Body of pancreas (tissue), 4 donors: Measurements from ENCODE around the gene LRWD1. TPM values are rescaled to one million over a fixed set of nuclear protein-coding genes. Genes with fewer than 3 reads are reported as not detected.
"Not testable (repeated sequence)": the region's sequence is repeated elsewhere in the genome, so short reads cannot be mapped to it uniquely, and the experiment has no call there.

ENCODE experiments used
- ATAC-seq: fragments of 150-250 bp; one replicate; pipeline ENCODE4 v1.9.1; 2016
- DNase-seq, 4 donors: peaks; one replicate each; pipeline ENCODE4 v3.0.0-alpha.2; 2019
- H3K27ac ChIP-seq, 4 donors: fragments of 200-600 bp; sonication (generic); 1 replicate in 3 of 4; 2 replicates in 1 of 4; pipeline versions ENCODE4 v1.5.1 to v1.6.1; 2016 to 2019; ENCODE audit warnings: mild to moderate bottlenecking in 1 of 4, mixed read lengths in 1 of 4, moderate library complexity in 1 of 4
- H3K27me3 ChIP-seq, 2 donors: fragments of 200-600 bp; sonication (generic); one replicate each; pipeline ENCODE4 v1.6.0; 2016; ENCODE audit warnings: mild to moderate bottlenecking in 1 of 2
- H3K36me3 ChIP-seq, 2 donors: fragments of 200-600 bp; sonication (generic); replicated peaks in 1 of 2; 2 replicates each; pipeline ENCODE4 v1.5.1; 2016; ENCODE audit warnings: low read depth in 2 of 2; ENCODE audit not compliant: insufficient read depth in 1 of 2
- H3K4me1 ChIP-seq: fragments of 200-600 bp; sonication (generic); one replicate; pipeline ENCODE4 v1.6.0; 2016
- H3K4me3 ChIP-seq, 2 donors: fragments of 200-600 bp; sonication (generic); 1 replicate in 1 of 2; 2 replicates in 1 of 2; pipeline ENCODE4 v1.5.1; 2016 to 2019
- H3K9me3 ChIP-seq, 3 donors: fragments of 200-600 bp; sonication (generic); 1 replicate in 2 of 3; 2 replicates in 1 of 3; pipeline ENCODE4 v1.5.1; 2016
- WGBS, 2 donors: methylation state at CpG; one replicate each; pipeline ENCODE4 v1.1.5; 2017; 5-methylcytosine and 5-hydroxymethylcytosine counted together
- intact Hi-C: fragments of 100-400 bp; cut with DNase I; formaldehyde crosslinking; loops from one replicate; pipeline ENCODE4 v1.15.1; 2023
- total RNA-seq, 2 donors: library from RNA; depleted of rRNA; stranded (reverse); fragments of >200 nt; gene quantifications; one replicate each; pipeline ENCODE4 v1.1.0, GENCODE V29; 2016

LRWD1 gene
- total RNA-seq, 2 donors from 2014 or later = 13.7 to 27.4 TPM

DNA sequence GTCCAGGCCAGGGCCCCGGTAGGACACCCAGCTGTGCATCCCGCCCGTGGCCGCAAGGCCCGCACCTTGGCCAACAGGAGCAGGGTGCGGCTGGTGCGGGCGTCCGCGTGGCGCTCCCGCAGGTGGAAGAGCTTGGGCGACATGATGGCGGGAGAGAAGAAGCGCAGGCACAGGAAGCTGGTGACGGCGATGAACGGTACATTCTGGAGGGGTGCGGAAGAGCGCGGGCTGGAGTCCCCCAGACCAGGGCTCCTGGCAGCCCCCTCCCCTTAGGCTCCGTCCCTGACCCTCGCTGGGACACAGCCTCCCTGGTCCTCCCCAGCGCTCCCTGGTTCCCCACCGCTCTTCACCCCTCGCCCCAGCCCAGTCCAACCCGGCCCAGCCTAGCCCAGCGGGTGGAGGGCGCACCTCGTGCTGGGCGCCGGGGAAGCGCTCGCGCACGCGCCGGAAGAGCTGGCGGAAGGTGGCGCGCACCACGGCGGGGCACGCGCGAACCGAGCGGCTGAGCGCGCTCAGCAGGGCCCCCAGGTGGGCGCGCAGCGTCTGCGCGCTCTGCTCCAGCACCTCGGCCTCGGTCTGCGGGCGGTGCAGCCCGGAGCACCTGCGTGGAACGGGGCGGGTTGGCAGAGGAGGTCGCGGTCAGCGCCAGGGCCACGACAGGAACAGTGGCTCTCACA is 29.8 kb downstream of the LRWD1 start:
- H3K27me3 ChIP-seq, H3K4me1 ChIP-seq, H3K27ac ChIP-seq, H3K36me3 ChIP-seq, H3K4me3 ChIP-seq, intact Hi-C loops, H3K9me3 ChIP-seq, DNase-seq: not testable (repeated sequence)
- WGBS, 2 donors = no CpG with 5 or more reads among the region's 67 CpGs
- ATAC-seq = peak; percentile 18

DNA sequence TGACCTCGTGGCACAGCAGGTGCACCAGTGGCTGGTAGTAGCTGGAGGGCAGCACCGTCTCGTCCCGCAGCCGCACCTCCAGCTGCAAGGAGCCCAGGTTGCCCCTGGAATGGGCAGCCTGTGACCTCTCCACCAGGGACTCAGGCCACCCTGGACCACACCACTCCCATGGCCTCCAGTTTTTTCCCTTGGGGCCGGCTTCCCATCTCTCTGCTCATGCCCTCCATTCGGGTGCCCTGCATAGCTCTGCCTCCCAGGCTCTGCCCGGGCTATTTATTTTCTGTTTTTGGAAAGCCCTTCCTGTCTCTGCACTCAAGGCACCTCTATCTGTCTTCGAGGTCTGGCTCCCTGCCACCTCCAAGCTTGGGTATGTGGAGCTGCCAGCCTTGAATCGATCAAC is 32.1 kb downstream of the LRWD1 start:
- H3K36me3 ChIP-seq, ATAC-seq, DNase-seq, H3K4me1 ChIP-seq, H3K4me3 ChIP-seq, H3K27me3 ChIP-seq, H3K9me3 ChIP-seq, H3K27ac ChIP-seq, intact Hi-C loops: not testable (repeated sequence)
- no CpG with 5 or more reads among the region's 10 CpGs for WGBS, 2 donors

DNA sequence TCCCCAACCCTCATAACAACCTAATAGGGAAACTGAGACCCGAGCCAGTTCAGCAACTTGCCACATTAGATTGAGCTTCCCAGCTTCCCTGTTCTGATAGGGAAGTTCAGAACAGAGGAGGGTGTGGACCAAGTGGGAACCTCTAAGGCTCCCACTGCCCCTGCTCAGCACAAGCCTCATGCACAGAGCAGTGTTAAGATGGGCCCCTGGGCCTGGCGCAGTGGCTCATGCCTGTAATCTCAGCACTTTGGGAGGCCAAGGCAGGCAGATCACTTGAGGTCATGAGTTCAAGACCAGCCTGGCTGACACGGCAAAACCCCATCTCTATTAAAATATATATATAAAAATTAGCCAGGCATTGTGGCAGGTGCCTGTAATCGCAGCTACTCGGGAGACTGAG is 32.5 kb downstream of the LRWD1 start:
- H3K27ac ChIP-seq, H3K4me3 ChIP-seq, H3K36me3 ChIP-seq, H3K27me3 ChIP-seq, H3K9me3 ChIP-seq, DNase-seq, intact Hi-C loops, ATAC-seq, H3K4me1 ChIP-seq: not testable (repeated sequence)
- 100% methylated on average over 1 of the region's 5 CpGs; no CpG with 5 or more reads in 1 of the 2 donors for WGBS, 2 donors

DNA sequence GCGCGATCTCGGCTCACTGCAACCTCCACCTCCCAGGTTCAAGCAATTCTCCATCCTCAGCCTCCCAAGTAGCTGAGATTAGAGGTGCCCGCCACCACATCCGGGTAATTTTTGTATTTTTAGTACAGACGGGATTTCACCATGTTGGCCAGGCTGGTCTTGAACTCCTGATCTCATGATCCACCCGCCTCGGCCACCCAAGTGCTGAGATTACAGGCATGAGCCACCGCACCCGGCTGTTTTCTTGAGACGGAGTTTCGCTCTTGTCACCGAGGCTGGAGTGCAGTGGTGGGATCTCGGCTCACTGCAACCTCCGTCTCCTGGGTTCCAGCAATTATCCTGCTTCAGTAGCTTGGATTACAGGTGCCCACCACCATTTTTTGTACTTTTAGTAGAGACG is 33.5 kb downstream of the LRWD1 start:
- H3K4me1 ChIP-seq, H3K27me3 ChIP-seq, ATAC-seq, H3K4me3 ChIP-seq, intact Hi-C loops, H3K36me3 ChIP-seq, H3K27ac ChIP-seq, H3K9me3 ChIP-seq, DNase-seq: not testable (repeated sequence)
- WGBS, 2 donors = 91 to 95% methylated on average over 3 to 15 of the region's 16 CpGs

DNA sequence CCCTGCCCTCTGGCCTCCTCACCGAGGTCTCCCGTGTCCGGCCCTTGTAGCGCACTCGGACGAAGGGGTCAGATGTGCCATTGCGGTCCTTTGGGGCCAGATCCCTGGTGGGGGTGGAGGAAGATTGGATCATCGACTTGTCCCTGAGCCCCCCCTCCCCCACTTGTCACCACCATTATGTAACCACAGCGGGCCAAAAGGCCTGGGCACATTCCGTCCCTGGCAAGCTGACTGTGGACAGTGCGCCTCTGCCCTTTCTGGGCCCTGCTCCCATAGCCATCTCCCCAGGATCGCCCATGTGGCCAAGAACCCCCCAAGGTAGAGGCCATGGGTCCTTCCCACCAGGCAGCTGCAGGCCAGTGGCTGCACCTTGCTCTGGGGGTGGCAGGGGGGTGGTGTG is 38.4 kb downstream of the LRWD1 start:
- H3K4me3 ChIP-seq, H3K27ac ChIP-seq, H3K36me3 ChIP-seq, DNase-seq, intact Hi-C loops, H3K4me1 ChIP-seq, H3K27me3 ChIP-seq, ATAC-seq, H3K9me3 ChIP-seq: not testable (repeated sequence)
- WGBS, 2 donors = no CpG with 5 or more reads among the region's 12 CpGs

DNA sequence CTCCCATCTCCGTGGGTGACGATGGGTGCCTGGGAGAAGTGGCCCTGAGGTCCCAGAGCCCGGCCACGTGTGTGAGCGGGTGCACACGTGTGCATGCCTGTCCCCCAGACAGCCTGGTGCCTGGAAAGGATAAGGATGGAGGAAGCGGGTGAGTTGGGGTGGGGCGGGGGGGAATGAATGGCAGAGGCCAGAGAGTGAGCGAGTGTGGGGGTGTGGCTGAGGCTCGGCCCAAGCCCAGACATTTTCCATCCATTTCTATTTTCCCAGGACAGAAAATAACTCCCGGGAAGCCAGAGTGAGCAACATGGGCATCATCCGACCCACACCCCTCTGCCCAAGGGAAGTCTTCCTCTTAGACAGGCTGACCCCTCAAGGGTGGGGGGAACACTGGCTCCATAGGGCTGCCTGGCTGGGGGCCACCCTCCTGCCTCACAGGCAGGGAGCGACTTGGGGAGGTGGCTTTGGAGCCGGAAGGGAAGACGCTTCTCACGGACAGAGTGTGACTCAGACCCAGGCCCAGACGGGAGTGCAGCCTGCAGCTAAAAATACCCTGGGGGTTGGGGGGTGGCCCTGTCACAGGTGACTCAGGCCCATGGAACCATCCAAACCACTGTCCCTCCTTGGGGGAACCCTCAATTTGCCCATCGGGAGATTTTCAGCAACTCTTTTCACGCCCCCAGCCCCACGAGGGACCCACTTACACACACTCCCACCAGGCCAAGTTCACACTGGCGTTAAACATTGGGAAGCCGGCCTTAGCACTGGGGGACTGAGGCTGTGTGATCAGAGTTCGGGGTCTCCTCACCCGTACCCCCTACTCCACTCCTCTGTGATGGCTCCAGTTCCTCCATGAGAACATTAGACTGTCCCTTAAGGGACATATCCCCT is 40.8 kb downstream of the LRWD1 start:
- H3K27ac ChIP-seq, H3K4me3 ChIP-seq, H3K36me3 ChIP-seq, H3K27me3 ChIP-seq, intact Hi-C loops, H3K4me1 ChIP-seq, H3K9me3 ChIP-seq: not testable (repeated sequence)
- peak; percentile 16 for ATAC-seq
- WGBS, 2 donors = 81% methylated on average over 5 of the region's 24 CpGs; no CpG with 5 or more reads in 1 of the 2 donors
- DNase-seq = peak in 1 of 4 donors; percentile 3

DNA sequence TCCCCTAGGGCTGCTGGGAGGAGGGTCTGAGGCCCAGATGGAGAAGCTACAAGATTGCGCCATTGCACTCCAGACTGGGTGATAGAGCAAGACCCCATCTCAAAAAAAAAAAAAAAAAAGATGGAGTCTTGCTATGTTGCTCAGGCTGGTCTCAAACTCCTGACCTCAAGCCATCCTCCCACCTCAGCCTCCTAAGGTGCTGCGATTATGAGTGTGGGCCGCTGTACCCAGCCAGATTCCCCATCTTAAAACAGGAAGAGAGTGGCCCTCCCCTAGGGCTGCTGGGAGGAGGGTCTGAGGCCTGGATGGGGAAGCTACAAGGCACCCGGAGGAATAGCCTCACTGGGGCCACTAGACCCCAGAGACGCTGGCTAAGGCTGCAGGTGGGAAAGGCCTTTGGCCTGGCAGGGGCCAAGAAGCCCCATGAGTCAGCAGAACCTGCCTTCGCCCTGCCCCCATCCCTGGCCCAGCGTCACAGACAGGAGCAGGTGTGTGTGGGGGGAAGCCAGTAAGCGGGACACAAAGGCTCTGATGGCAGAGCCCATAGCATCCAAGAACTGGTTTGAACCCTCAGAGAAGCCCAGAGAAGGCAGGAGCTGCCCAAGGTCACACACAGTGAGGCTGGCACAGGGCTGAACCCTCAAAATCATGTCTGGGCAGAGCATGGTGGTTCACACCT is 42.8 kb downstream of the LRWD1 start:
- WGBS, 2 donors = 70% methylated on average over 2 of the region's 8 CpGs; no CpG with 5 or more reads in 1 of the 2 donors
- H3K27me3 ChIP-seq, H3K27ac ChIP-seq, ATAC-seq, H3K4me3 ChIP-seq, H3K9me3 ChIP-seq, intact Hi-C loops, H3K36me3 ChIP-seq, H3K4me1 ChIP-seq: not testable (repeated sequence)
- DNase-seq = peak in 2 of 4 donors; percentile 2 to 3

DNA sequence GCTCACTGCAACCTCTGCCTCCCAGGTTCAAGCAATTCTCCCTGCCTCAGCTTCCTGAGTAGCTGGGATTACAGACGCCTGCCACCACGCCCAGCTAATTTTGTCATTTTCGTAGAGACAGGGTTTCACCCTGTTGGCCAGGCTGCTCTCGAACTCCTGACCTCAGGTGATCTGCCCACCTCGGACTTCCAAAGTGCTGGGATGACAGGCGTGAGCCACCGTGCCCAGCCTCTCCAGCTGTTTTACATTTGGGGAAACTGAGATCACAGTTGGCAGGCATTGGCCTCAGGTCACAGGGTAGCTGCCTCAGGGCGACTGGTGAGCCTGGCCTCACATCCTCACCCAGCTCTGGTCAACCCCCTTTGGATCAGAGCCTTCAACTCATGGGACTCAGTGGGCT is 45.8 kb downstream of the LRWD1 start:
- ATAC-seq, intact Hi-C loops, H3K27ac ChIP-seq, H3K27me3 ChIP-seq, H3K9me3 ChIP-seq, DNase-seq, H3K4me3 ChIP-seq, H3K4me1 ChIP-seq, H3K36me3 ChIP-seq: not testable (repeated sequence)
- 70% methylated on average over 7 of the region's 8 CpGs; no CpG with 5 or more reads in 1 of the 2 donors for WGBS, 2 donors

DNA sequence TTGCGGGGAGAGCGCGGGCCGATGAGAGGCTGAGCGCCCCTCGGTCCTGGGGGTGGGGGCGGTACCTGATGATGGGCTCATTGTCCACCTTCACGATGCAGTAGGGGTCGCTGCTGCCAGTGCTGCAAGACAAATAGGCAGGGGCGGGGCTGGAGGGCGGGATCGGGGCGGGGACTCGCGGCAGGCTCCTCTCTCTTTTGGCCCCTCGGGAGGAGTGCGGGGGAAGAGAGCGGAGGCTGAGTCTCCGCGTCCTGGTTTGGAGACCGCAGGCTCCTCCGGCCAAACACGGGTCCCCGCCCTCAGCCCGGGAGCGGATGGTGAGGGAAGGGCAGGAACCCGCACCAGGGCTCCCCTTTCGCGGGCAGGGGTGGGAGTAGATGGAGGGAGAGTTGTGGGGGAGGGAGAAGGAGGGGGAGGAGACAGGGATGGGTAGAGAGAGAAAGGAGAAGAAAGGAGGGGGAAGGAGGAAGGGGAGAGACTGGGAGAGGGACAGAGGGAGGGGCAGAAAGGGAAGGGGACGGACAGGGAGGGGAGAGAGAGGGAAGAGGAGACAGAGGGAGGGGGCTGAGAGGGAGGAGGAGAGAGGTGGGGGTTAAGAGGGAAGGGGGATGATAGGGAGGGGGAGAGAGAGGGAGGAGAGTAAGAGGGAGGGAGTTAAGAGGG is 47.2 kb downstream of the LRWD1 start:
- intact Hi-C loops, H3K27me3 ChIP-seq, H3K9me3 ChIP-seq, H3K27ac ChIP-seq, H3K4me3 ChIP-seq, H3K4me1 ChIP-seq, H3K36me3 ChIP-seq, DNase-seq: not testable (repeated sequence)
- peak; percentile 54 for ATAC-seq
- WGBS, 2 donors = no CpG with 5 or more reads among the region's 30 CpGs

DNA sequence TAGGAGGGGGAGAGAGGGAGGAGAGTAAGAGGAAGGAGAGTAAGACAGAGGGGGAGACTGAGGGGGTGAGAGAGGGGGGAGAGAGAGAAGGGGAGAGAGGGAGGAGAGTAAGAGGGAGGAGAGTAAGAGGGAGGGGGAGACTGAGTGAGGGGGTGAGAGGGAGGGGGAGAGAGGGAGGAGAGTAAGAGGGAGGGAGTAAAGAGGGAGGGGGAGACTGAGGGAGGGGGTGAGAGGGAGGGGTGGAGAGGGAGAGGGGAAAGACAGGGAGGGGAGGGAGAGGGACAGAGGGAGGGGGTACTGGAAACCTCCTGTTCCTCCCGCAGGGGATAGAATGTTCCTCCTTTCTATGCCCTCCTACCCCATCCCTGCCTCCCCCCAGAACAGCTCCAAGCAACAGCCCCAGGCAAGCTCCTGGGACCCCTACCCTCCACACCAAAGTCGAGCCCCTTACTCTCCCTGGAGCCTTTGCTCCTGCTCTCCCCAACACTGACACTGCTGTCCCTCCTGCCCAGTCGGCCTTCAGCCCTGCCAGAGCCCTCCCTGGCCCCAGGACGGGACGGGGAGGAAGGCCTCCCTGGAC is 47.9 kb downstream of the LRWD1 start:
- H3K36me3 ChIP-seq, ATAC-seq, H3K9me3 ChIP-seq, intact Hi-C loops, H3K27me3 ChIP-seq, H3K4me3 ChIP-seq, H3K4me1 ChIP-seq: not testable (repeated sequence)
- peak in 3 of 4 donors; percentile 6 to 12 (median 11) for DNase-seq
- WGBS, 2 donors = 5 to 14% methylated on average over 2 to 4 of the region's 5 CpGs
- H3K27ac ChIP-seq = peak overlapping the region in 1 of 4 donors; percentile 37
